HL-60 (cell line): ENCODE data around the gene SLC22A12.

ENCODE experiments used
- GABPA ChIP-seq: IDR thresholded peaks from 2 replicates; pipeline ENCODE4 v1.6.1; 2012; ENCODE audit warnings: low read depth
- TF ChIP-seq, protein P1 (sequence below): IDR thresholded peaks from one replicate; pipeline ENCODE4 v1.5.1; 2011; ENCODE audit warnings: low read length, control low read depth, inconsistent platforms; ENCODE audit not compliant: insufficient read depth

DNA sequence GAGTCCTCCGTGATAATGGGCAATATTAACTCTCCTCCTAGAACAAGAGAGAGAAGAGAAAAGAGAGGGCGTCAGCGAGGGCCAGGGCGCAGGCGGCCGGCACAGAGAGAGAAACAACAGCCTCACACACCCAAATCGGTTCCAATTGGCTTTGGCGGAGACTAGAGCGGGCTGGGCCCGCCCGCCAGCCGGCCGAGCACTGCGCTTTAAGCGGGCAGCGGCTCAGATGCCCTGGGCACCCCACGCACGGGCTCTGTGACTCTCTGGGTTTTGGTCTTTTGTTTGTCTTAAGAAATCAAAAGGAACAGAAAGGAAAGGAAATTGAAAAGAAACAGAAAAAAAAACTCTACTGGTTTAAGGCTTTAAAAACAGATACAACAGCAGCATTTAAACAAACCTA is 17.0 kb downstream of the SLC22A12 start:
- TF ChIP-seq, protein P1, sequence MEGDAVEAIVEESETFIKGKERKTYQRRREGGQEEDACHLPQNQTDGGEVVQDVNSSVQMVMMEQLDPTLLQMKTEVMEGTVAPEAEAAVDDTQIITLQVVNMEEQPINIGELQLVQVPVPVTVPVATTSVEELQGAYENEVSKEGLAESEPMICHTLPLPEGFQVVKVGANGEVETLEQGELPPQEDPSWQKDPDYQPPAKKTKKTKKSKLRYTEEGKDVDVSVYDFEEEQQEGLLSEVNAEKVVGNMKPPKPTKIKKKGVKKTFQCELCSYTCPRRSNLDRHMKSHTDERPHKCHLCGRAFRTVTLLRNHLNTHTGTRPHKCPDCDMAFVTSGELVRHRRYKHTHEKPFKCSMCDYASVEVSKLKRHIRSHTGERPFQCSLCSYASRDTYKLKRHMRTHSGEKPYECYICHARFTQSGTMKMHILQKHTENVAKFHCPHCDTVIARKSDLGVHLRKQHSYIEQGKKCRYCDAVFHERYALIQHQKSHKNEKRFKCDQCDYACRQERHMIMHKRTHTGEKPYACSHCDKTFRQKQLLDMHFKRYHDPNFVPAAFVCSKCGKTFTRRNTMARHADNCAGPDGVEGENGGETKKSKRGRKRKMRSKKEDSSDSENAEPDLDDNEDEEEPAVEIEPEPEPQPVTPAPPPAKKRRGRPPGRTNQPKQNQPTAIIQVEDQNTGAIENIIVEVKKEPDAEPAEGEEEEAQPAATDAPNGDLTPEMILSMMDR: no peak
- TF ChIP-seq GABPA: no peak
